ENCODE measurements around the gene POC1B.

The POC1B gene

GRCh38 chr12:89525824-89526770 lies at the start of gene POC1B:
POC1B (minus strand) TSS chr12:89526047; CDS start chr12:89525895, 152 bp downstream.
- DNase-seq (ENCODE audit: low spot score) = peak; percentile 75

- no peak for DNase-seq (ENCODE audit: low spot score)
Measured at GRCh38 chr12:89575374-89575773, 49.5 kb upstream of the POC1B start.

GRCh38 chr12:89574736-89575208 lies 48.9 kb upstream of the POC1B start:
- DNase-seq (ENCODE audit: low spot score) = peak; percentile 50

GRCh38 chr12:89573051-89573810 lies 47.4 kb upstream of the POC1B start:
- DNase-seq (ENCODE audit: low spot score) = peak; percentile 23

- DNase-seq (ENCODE audit: low spot score) = peak; percentile 75
Measured at GRCh38 chr12:89571491-89572195, 45.8 kb upstream of the POC1B start.

GRCh38 chr12:89568484-89568883 lies 42.6 kb upstream of the POC1B start:
- no peak for DNase-seq (ENCODE audit: low spot score)

- no peak for DNase-seq (ENCODE audit: low spot score)
Measured at GRCh38 chr12:89567691-89568239, 41.9 kb upstream of the POC1B start.

GRCh38 chr12:89566615-89567014 lies 40.8 kb upstream of the POC1B start:
- DNase-seq (ENCODE audit: low spot score) = no peak

- no peak for DNase-seq (ENCODE audit: low spot score)
Measured at GRCh38 chr12:89565002-89565401, 39.2 kb upstream of the POC1B start.

- no peak for DNase-seq (ENCODE audit: low spot score)
Measured at GRCh38 chr12:89559753-89560152, 33.9 kb upstream of the POC1B start.

- DNase-seq (ENCODE audit: low spot score) = no peak
Measured at GRCh38 chr12:89556976-89557375, 31.1 kb upstream of the POC1B start.

GRCh38 chr12:89552376-89552775 lies 26.5 kb upstream of the POC1B start:
- peak; percentile 31 for DNase-seq (ENCODE audit: low spot score)

GRCh38 chr12:89551747-89552146 lies 25.9 kb upstream of the POC1B start:
- DNase-seq (ENCODE audit: low spot score) = no peak

- DNase-seq (ENCODE audit: low spot score) = no peak
Measured at GRCh38 chr12:89547101-89547500, 21.3 kb upstream of the POC1B start.

- DNase-seq (ENCODE audit: low spot score) = no peak
Measured at GRCh38 chr12:89546151-89546550, 20.3 kb upstream of the POC1B start.

- DNase-seq (ENCODE audit: low spot score) = peak; percentile 68
Measured at GRCh38 chr12:89544681-89545184, 18.9 kb upstream of the POC1B start.

- DNase-seq (ENCODE audit: low spot score) = no peak
Measured at GRCh38 chr12:89544022-89544421, 18.2 kb upstream of the POC1B start.

- DNase-seq (ENCODE audit: low spot score) = peak; percentile 80
Measured at GRCh38 chr12:89542912-89543592, 17.2 kb upstream of the POC1B start.

- DNase-seq (ENCODE audit: low spot score) = no peak
Measured at GRCh38 chr12:89542236-89542635, 16.4 kb upstream of the POC1B start.

GRCh38 chr12:89540586-89540985 lies 14.7 kb upstream of the POC1B start:
- no peak for DNase-seq (ENCODE audit: low spot score)

Data from AG08395 (cell line).